ENCODE results near the gene ERCC6L2. TPM values are rescaled to one million over a fixed set of nuclear protein-coding genes. Genes with fewer than 3 reads are reported as not detected.

The ERCC6L2 gene
- total and polyA plus RNA-seq, 2 of the 4 experiments (the other 2 are of a cell fraction): 13.0 to 67.6 TPM

DNA sequence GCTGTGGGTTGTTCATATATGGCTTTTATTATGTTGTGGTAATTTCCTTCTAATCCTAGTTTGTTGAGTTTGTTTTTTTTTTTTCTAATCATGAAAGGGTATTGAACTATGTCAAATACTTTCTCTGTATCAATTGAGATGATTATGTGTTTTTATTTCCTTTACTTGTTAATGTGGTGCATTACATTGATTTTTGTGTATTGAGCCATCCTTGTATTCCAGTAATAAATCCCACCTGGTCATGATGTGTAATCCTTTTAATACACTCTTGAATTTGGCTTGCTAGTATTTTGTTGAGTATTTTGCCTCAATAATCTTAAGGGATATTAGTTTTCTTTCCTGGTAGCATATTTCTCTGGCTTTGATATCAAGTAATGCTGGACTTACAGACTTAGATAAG, 13.1 kb upstream of the ERCC6L2 start:
- no TSS peak for BruUV-seq (replicated peaks)
- POLR2A ChIA-PET (ENCODE audit: unreplicated experiment): no interaction called here
- in situ Hi-C loops (cut with MboI; ENCODE audit: low sequenced_read_pairs): no loop called here

More for the DNA sequence above, 13.1 kb upstream of the ERCC6L2 start:
- TF ChIP-seq CHD1 (IDR thresholded peaks at IDR 0.05; ENCODE audit: low read depth, low read length): no peak
- H2BK15ac ChIP-seq (ENCODE audit: low read depth, low read length): no peak overlapping the region
- H3K9ac ChIP-seq (ENCODE audit: low read depth, low read length): no peak overlapping the region
- no peak overlapping the region for H3K4me3 ChIP-seq (ENCODE audit: insufficient read depth, low read depth, low read length)
- no peak overlapping the region for H2AFZ ChIP-seq (replicated peaks; ENCODE audit: low read length, poor library complexity)
- H3K18ac ChIP-seq (ENCODE audit: low read depth, low read length): no peak overlapping the region
- no peak overlapping the region for H2BK5ac ChIP-seq (ENCODE audit: low read depth, low read length, poor library complexity, severe bottlenecking)
- H4K20me1 ChIP-seq (ENCODE audit: insufficient read depth, low read length): no peaks in the 10 kb centered on the region
- no peak overlapping the region for H3K27ac ChIP-seq (ENCODE audit: insufficient read depth, low read length)
- H2BK20ac ChIP-seq (ENCODE audit: low read depth, low read length): no peak overlapping the region
- peaks cover 3% of the 10 kb centered on the region; the same call in 1 of the 2 replicates for H3K4me1 ChIP-seq (ENCODE audit: control insufficient read depth, insufficient read depth, low read length)
- H4K91ac ChIP-seq (ENCODE audit: insufficient read depth, low read depth, low read length): no peak overlapping the region
- no peak overlapping the region for H3K14ac ChIP-seq (replicated peaks; ENCODE audit: low read depth, low read length)
- no peaks in the 10 kb centered on the region for H3K79me1 ChIP-seq (ENCODE audit: low read depth in 1 of 2, low read length in 2 of 2)
- no peak overlapping the region for H4K8ac ChIP-seq (ENCODE audit: low read depth in 2 of 2, low read length in 2 of 2)
- H3K4ac ChIP-seq (ENCODE audit: low read depth, low read length): no peak overlapping the region
- no peak overlapping the region for H4K5ac ChIP-seq (ENCODE audit: low read depth, low read length)
- H3K4me2 ChIP-seq (ENCODE audit: low read depth, low read length): no peak overlapping the region
- dilution Hi-C loops (cut with HindIII; ENCODE audit: low sequenced_read_pairs, unreplicated experiment) (no loop called here), intact Hi-C loops (cut with micrococcal nuclease) (no loop called here)
- no peaks in the 10 kb centered on the region for H3K27me3 ChIP-seq (ENCODE audit: control insufficient read depth, insufficient read depth, low read length)
- no peak overlapping the region for H3K23ac ChIP-seq (ENCODE audit: low read depth, low read length)
- no peaks in the 10 kb centered on the region for H3K9me3 ChIP-seq (ENCODE audit: control insufficient read depth, insufficient read depth, low read length)
- no peaks in the 10 kb centered on the region for H3K9me1 ChIP-seq (ENCODE audit: insufficient read depth, low read length)
- H2AK5ac ChIP-seq (ENCODE audit: low read depth, low read length): no peak overlapping the region
- no peak overlapping the region for H2BK120ac ChIP-seq (ENCODE audit: low read depth, low read length)
- no peaks in the 10 kb centered on the region for H3K36me3 ChIP-seq (ENCODE audit: control insufficient read depth, insufficient read depth, low read length)
- H2AK9ac ChIP-seq (replicated peaks; ENCODE audit: low read depth, low read length, poor library complexity): no peak overlapping the region
- DNase-seq (no peak), ATAC-seq (ENCODE audit: low read depth) (no peak)
- CTCF ChIA-PET: no interaction called here
- H3K56ac ChIP-seq (ENCODE audit: extremely low read depth, insufficient read depth, low read length): no peak overlapping the region
